A549 (cell line): ENCODE results near the gene INA. TPM values are rescaled to one million over a fixed set of nuclear protein-coding genes. Genes with fewer than 3 reads are reported as not detected.

ENCODE experiments used
- ATAC-seq, 2 experiments: fragments of 200-7000 bp in 1 of 2; fragments of >200 bp in 1 of 2; cut with Nextera tagmentation in 1 of 2; cut with Tn5 transposase in 1 of 2; 3 replicates each; pipeline versions ENCODE4 v1.8.0 to v1.9.1; 2018 to 2020; ENCODE audit warnings: mild to moderate bottlenecking in 1 of 2, moderate library complexity in 1 of 2
- CTCF ChIA-PET: fragments of 300-600 bp; sonication (Branson Sonifier 250); formaldehyde crosslinking; extraction: SDS; loops from one replicate; lab custom pipeline; 2021; ENCODE audit warnings: antibody characterized with exemption, inconsistent platforms; lab: Yijun Ruan, JAX
- POLR2A ChIA-PET: fragments of 350-600 bp; formaldehyde crosslinking; extraction: SDS; loops from one replicate; lab custom pipeline; 2021; ENCODE audit warnings: antibody characterized with exemption, inconsistent platforms; lab: Yijun Ruan, JAX
- DNase-seq, 2 experiments: peaks; one replicate each; pipeline versions ENCODE4 v3.0.0 to v3.0.0-alpha.2; 2011 to 2016; ENCODE audit warnings: low read depth in 1 of 2, low spot score in 1 of 2
- FAIRE-seq: peaks from 2 replicates; lab custom pipeline; 2011; peaks lifted over from hg19 to GRCh38; lab: Jason Lieb, UNC
- H3K27ac ChIP-seq, 2 experiments: fragments of >200 bp; sonication (Bioruptor Twin); formaldehyde crosslinking; 3 replicates each; pipeline ENCODE4 v1.5.1; 2016 to 2017
- H3K4me1 ChIP-seq: fragments of >200 bp; sonication (Bioruptor Twin); formaldehyde crosslinking; 3 replicates; pipeline ENCODE4 v1.6.1; 2016
- H3K4me2 ChIP-seq: fragments of >200 bp; sonication (Bioruptor Twin); formaldehyde crosslinking; 3 replicates; pipeline ENCODE4 v1.6.1; 2016
- H3K4me3 ChIP-seq: fragments of >200 bp; sonication (Bioruptor Twin); formaldehyde crosslinking; 3 replicates; pipeline ENCODE4 v1.5.1; 2016
- H3K9me3 ChIP-seq: fragments of >200 bp; sonication (Bioruptor Twin); formaldehyde crosslinking; 3 replicates; pipeline ENCODE4 v1.6.1; 2016
- BCL3 ChIP-seq: fragments of >200 bp; sonication (Bioruptor Twin); formaldehyde crosslinking; IDR thresholded peaks from 3 replicates; pipeline ENCODE4 v1.6.1; 2016
- CBX2 ChIP-seq: fragments of 200-600 bp; sonication (generic); IDR thresholded peaks from 2 replicates; pipeline ENCODE4 v1.6.1; 2016; ENCODE audit warnings: low read depth, mild to moderate bottlenecking, borderline replicate concordance
- CBX8 ChIP-seq: fragments of 200-600 bp; sonication (generic); IDR thresholded peaks from 2 replicates; pipeline ENCODE4 v1.6.1; 2016
- CEBPB ChIP-seq, 2 experiments: fragments of >200 bp in 1 of 2; sonication (Bioruptor Twin) in 1 of 2; formaldehyde crosslinking in 1 of 2; IDR thresholded peaks; 2 replicates each; pipeline ENCODE4 v1.6.1; 2012 to 2016
- ELK1 ChIP-seq: fragments of 150-350 bp; IDR thresholded peaks from 2 replicates; pipeline ENCODE4 v1.6.1; 2014; ENCODE audit warnings: low read depth, mild to moderate bottlenecking, low read length
- EP300 ChIP-seq, 2 experiments: fragments of >200 bp; sonication (Bioruptor Twin); formaldehyde crosslinking; IDR thresholded peaks; 2 replicates in 1 of 2; 3 replicates in 1 of 2; pipeline ENCODE4 v1.6.1; 2016 to 2017
- FOSB ChIP-seq: fragments of 250-450 bp; sonication (Bioruptor Pico); IDR thresholded peaks from 2 replicates; pipeline ENCODE4 v1.5.0; 2020; ENCODE audit warnings: mild to moderate bottlenecking, moderate library complexity
- FOSL2 ChIP-seq, 2 experiments: fragments of 450-650 bp in 1 of 2; fragments of >200 bp in 1 of 2; sonication (Bioruptor Twin) in 1 of 2; formaldehyde crosslinking; IDR thresholded peaks; 2 replicates each; pipeline versions ENCODE4 v1.5.0 to v1.6.1; 2016 to 2020; ENCODE audit warnings: mild to moderate bottlenecking in 1 of 2, moderate library complexity in 1 of 2
- FOXS1 ChIP-seq: fragments of 250-450 bp; sonication (Bioruptor Pico); IDR thresholded peaks from 2 replicates; pipeline ENCODE4 v1.5.0; 2020; ENCODE audit warnings: mild to moderate bottlenecking, moderate library complexity
- GATA3 ChIP-seq: IDR thresholded peaks from 2 replicates; pipeline ENCODE4 v1.6.1; 2012; ENCODE audit warnings: borderline replicate concordance
- HDAC2 ChIP-seq: fragments of 200-600 bp; sonication (generic); IDR thresholded peaks from 2 replicates; pipeline ENCODE4 v1.6.1; 2016
- HES2 ChIP-seq: fragments of >200 bp; sonication (Bioruptor Twin); formaldehyde crosslinking; IDR thresholded peaks from 2 replicates; pipeline ENCODE4 v1.6.1; 2016
- HEYL ChIP-seq: fragments of 250-450 bp; sonication (Bioruptor Pico); IDR thresholded peaks from 2 replicates; pipeline ENCODE4 v1.8.0; 2021; ENCODE audit warnings: mild to moderate bottlenecking, moderate library complexity
- HMGXB4 ChIP-seq: fragments of 250-450 bp; sonication (Bioruptor Pico); IDR thresholded peaks from 2 replicates; pipeline ENCODE4 v1.5.0; 2021; ENCODE audit warnings: mild to moderate bottlenecking, moderate library complexity, borderline replicate concordance
- HOXA7 ChIP-seq: fragments of 250-450 bp; sonication (Bioruptor Pico); IDR thresholded peaks from 2 replicates; pipeline ENCODE4 v1.5.0; 2020; ENCODE audit warnings: mild to moderate bottlenecking, moderate library complexity
- JUN ChIP-seq, 2 experiments: fragments of >200 bp; sonication (Bioruptor Twin); formaldehyde crosslinking; IDR thresholded peaks; 2 replicates in 1 of 2; 3 replicates in 1 of 2; pipeline ENCODE4 v1.6.1; 2016 to 2017
- JUNB ChIP-seq: fragments of >200 bp; sonication (Bioruptor Twin); formaldehyde crosslinking; IDR thresholded peaks from 2 replicates; pipeline ENCODE4 v1.6.1; 2016
- MAFK ChIP-seq: fragments of 450-650 bp; IDR thresholded peaks from 2 replicates; pipeline ENCODE4 v1.6.1; 2014; ENCODE audit not compliant: partially characterized antibody
- MAX ChIP-seq: IDR thresholded peaks from 2 replicates; pipeline ENCODE4 v1.6.1; 2012
- NFE2L2 ChIP-seq: fragments of 150-350 bp; conservative IDR thresholded peaks from 2 replicates; pipeline ENCODE4 v1.6.1; 2014; ENCODE audit warnings: low read length
- NPAS2 ChIP-seq: fragments of 250-450 bp; sonication (Bioruptor Pico); IDR thresholded peaks from 2 replicates; pipeline ENCODE4 v1.8.0; 2022; ENCODE audit warnings: mild to moderate bottlenecking, moderate library complexity, borderline replicate concordance
- PBX3 ChIP-seq: IDR thresholded peaks from 2 replicates; pipeline ENCODE4 v1.6.1; 2012
- PHF8 ChIP-seq: fragments of 200-600 bp; sonication (generic); IDR thresholded peaks from 2 replicates; pipeline ENCODE4 v1.6.1; 2016; ENCODE audit warnings: low read depth, mild to moderate bottlenecking, antibody characterized with exemption, moderate library complexity, borderline replicate concordance
- POLR2A ChIP-seq: IDR thresholded peaks from 2 replicates; pipeline ENCODE4 v1.6.1; 2012; ENCODE audit warnings: mild to moderate bottlenecking, low read length
- RAD21 ChIP-seq, 2 experiments: fragments of >200 bp in 1 of 2; sonication (Bioruptor Twin) in 1 of 2; formaldehyde crosslinking in 1 of 2; IDR thresholded peaks in 1 of 2; conservative IDR thresholded peaks in 1 of 2; 2 replicates in 1 of 2; 3 replicates in 1 of 2; pipeline ENCODE4 v1.6.1; 2012 to 2018; ENCODE audit warnings: inconsistent platforms in 1 of 2
- RCOR1 ChIP-seq: fragments of 150-350 bp; IDR thresholded peaks from 2 replicates; pipeline ENCODE4 v1.6.1; 2014; ENCODE audit warnings: antibody characterized with exemption, low read length, low read depth
- RFX5 ChIP-seq: fragments of 450-650 bp; IDR thresholded peaks from 2 replicates; pipeline ENCODE4 v1.7.1; 2014; ENCODE audit warnings: antibody characterized with exemption, mild to moderate bottlenecking, moderate library complexity
- SMC3 ChIP-seq: fragments of >200 bp; sonication (Bioruptor Twin); formaldehyde crosslinking; IDR thresholded peaks from 3 replicates; pipeline ENCODE4 v1.6.1; 2018; ENCODE audit warnings: inconsistent platforms
- TFCP2L1 ChIP-seq: fragments of 250-450 bp; sonication (Bioruptor Pico); IDR thresholded peaks from 2 replicates; pipeline ENCODE4 v1.5.0; 2021; ENCODE audit warnings: mild to moderate bottlenecking
- TP53 ChIP-seq: fragments of 250-450 bp; sonication (Bioruptor Pico); IDR thresholded peaks from 2 replicates; pipeline ENCODE4 v1.5.0; 2021; ENCODE audit warnings: mild to moderate bottlenecking, moderate library complexity
- ZFP36 ChIP-seq: fragments of 450-650 bp; IDR thresholded peaks from 2 replicates; pipeline ENCODE4 v1.6.1; 2014; ENCODE audit warnings: borderline replicate concordance; ENCODE audit not compliant: partially characterized antibody
- ZNF302 ChIP-seq: fragments of 250-450 bp; sonication (Bioruptor Pico); IDR thresholded peaks from 2 replicates; pipeline ENCODE4 v1.9.0; 2021; ENCODE audit warnings: inconsistent platforms, mild to moderate bottlenecking, moderate library complexity
- WGBS: methylation state at CpG from one replicate; pipeline ENCODE4 v1.1.6; 2017; ENCODE audit errors: missing lambda C conversion rate; 5-methylcytosine and 5-hydroxymethylcytosine counted together
- polyA plus RNA-seq, 4 experiments: library from polyadenylated mRNA; depleted of rRNA in 3 of 4; stranded (reverse); fragments of >200 nt; fragmentation: RNase III in 1 of 4; extraction: RNeasy Plus Mini Kit Qiagen cat#74134 plus additional on column Dnase treatment in 1 of 4; gene quantifications; 2 replicates in 3 of 4; 3 replicates in 1 of 4; pipeline ENCODE4 v1.2.3, GENCODE V29; 2011 to 2017

Gene INA
- polyA plus RNA-seq, 2 of the 4 experiments (the other 2 are of a cell fraction) = 20.9 to 30.2 TPM

- peak; percentile 92 for ATAC-seq
- 0% methylated on average over 4 of the region's 4 CpGs for WGBS
- no peaks in the 10 kb centered on the region for H3K9me3 ChIP-seq
- CTCF ChIA-PET = interaction anchor here (0.7 to 5.4 kb wide), 9 partner anchors 9 to 104 kb away, joined by 3 to 41 read pairs (median 3); partner anchors contain the start of gene NT5C2
- peak; percentile 98 for FAIRE-seq
- peaks cover 74% of the 10 kb centered on the region for H3K4me1 ChIP-seq
- no peak overlapping the region for H3K4me3 ChIP-seq
- peak; percentile 57 to 96 for DNase-seq
- peak overlapping the region; percentile 65 for H3K4me2 ChIP-seq
- peak overlapping the region; percentile 93 to 96 for H3K27ac ChIP-seq
- TF ChIP-seq NFE2L2 (no peak), PBX3 (no peak), MAX (peak; percentile 78), HDAC2 (no peak), RFX5 (no peak), HEYL (CRISPR knock-in tag) (no peak), HES2 (0 out of 2 replicates have a peak, but pooled peaks have one; percentile 55), CBX8 (no peak), HOXA7 (CRISPR knock-in tag) (no peak), CEBPB (IDR thresholded peaks at IDR 0.05) (peak; percentile 70 to 89; a peak in 3 of 4 replicates), POLR2A (no peak), FOSL2 (IDR thresholded peaks at IDR 0.05) (peak; percentile 61; the same call in 1 of the 2 replicates), FOSL2 (CRISPR knock-in tag; IDR thresholded peaks at IDR 0.05) (peak; percentile 90), FOXS1 (CRISPR knock-in tag) (no peak), JUN (IDR thresholded peaks at IDR 0.05) (peak; percentile 92 to 95), CBX2 (no peak), ZNF302 (CRISPR knock-in tag) (no peak; the same call in 1 of the 2 replicates), TP53 (no peak), ELK1 (no peak), ZFP36 (no peak), EP300 (IDR thresholded peaks at IDR 0.05) (peak; percentile 83 to 94; a peak in 4 of 5 replicates), BCL3 (peak; percentile 89; the same call in 2 of the 3 replicates), RCOR1 (no peak), RAD21 (conservative IDR thresholded peaks at IDR 0.05 in 1 of 2, IDR thresholded peaks at IDR 0.05 in 1 of 2) (peak; percentile 32 to 50; a peak in 4 of 5 replicates), PHF8 (no peak), FOSB (no peak), JUNB (peak; percentile 65), SMC3 (peak; percentile 38; the same call in 2 of the 3 replicates), HMGXB4 (CRISPR knock-in tag) (no peak), TFCP2L1 (CRISPR knock-in tag) (no peak), NPAS2 (CRISPR knock-in tag) (no peak), MAFK (no peak), GATA3 (peak; percentile 92)
- TF ChIP-seq, all 56 proteins: peak for 11
- POLR2A ChIA-PET = interaction anchor here (0.6 to 3.4 kb wide), 13 partner anchors 8 to 313 kb away, joined by 3 to 60 read pairs (median 4); partner anchors contain the start of genes CNNM2, INA and NT5C2
Measured at GRCh38 chr10:103231047-103231551, 45.8 kb upstream of the INA start.
